Fibroblast of lung (primary cell): ENCODE results near the gene CARMIL1. TPM values are rescaled to one million over a fixed set of nuclear protein-coding genes. Genes with fewer than 3 reads are reported as not detected.

Experiments
- DNase-seq, 2 donors: peaks; one replicate each; pipeline versions ENCODE4 v3.0.0 to v3.0.0-alpha.2; 2010; ENCODE audit warnings: low read depth in 2 of 2
- H2AFZ ChIP-seq: 2 replicates; pipeline ENCODE4 v1.5.1; 2012; ENCODE audit warnings: low read length, control low read depth, inconsistent platforms
- H3K27ac ChIP-seq: 2 replicates; pipeline ENCODE4 v1.5.1; 2011; ENCODE audit warnings: low read length, control low read depth; ENCODE audit not compliant: insufficient read depth
- H3K27me3 ChIP-seq: 2 replicates; pipeline ENCODE4 v1.5.1; 2011; ENCODE audit warnings: mild to moderate bottlenecking, low read length; ENCODE audit not compliant: control insufficient read depth, insufficient read depth
- H3K36me3 ChIP-seq: 2 replicates; pipeline ENCODE4 v1.5.1; 2011; ENCODE audit warnings: low read length; ENCODE audit not compliant: control insufficient read depth, insufficient read depth
- H3K4me1 ChIP-seq: 2 replicates; pipeline ENCODE4 v1.5.1; 2011; ENCODE audit warnings: low read length; ENCODE audit not compliant: control insufficient read depth, insufficient read depth; ENCODE audit errors: extremely low read depth
- H3K4me2 ChIP-seq: 2 replicates; pipeline ENCODE4 v1.5.1; 2011; ENCODE audit warnings: low read length, control low read depth; ENCODE audit not compliant: insufficient read depth; ENCODE audit errors: extremely low read depth
- H3K4me3 ChIP-seq, 4 experiments: fragments of 200-600 bp in 1 of 4; sonication (generic) in 1 of 4; replicated peaks in 1 of 4; 2 replicates each; pipeline ENCODE4 v1.5.1; 2011 to 2016; ENCODE audit warnings: low read length in 4 of 4, low read depth in 3 of 4, mild to moderate bottlenecking in 3 of 4, control low read depth in 2 of 4, inconsistent platforms in 1 of 4, mixed read lengths in 1 of 4; ENCODE audit not compliant: insufficient read depth in 1 of 4; ENCODE audit errors: control extremely low read depth in 1 of 4
- H3K79me2 ChIP-seq: 2 replicates; pipeline ENCODE4 v1.5.1; 2012; ENCODE audit warnings: mild to moderate bottlenecking, low read length, inconsistent platforms; ENCODE audit not compliant: control insufficient read depth, insufficient read depth
- H3K9ac ChIP-seq: 2 replicates; pipeline ENCODE4 v1.5.1; 2011; ENCODE audit warnings: mild to moderate bottlenecking, low read length, control low read depth; ENCODE audit not compliant: insufficient read depth
- H3K9me3 ChIP-seq: 2 replicates; pipeline ENCODE4 v1.5.1; 2012; ENCODE audit warnings: low read depth, low read length; ENCODE audit not compliant: control insufficient read depth, insufficient read depth
- H4K20me1 ChIP-seq: 2 replicates; pipeline ENCODE4 v1.5.1; 2011; ENCODE audit warnings: low read length; ENCODE audit not compliant: control insufficient read depth, insufficient read depth; ENCODE audit errors: extremely low read depth
- EZH2 ChIP-seq: IDR thresholded peaks from 2 replicates; pipeline ENCODE4 v1.5.1; 2012; ENCODE audit warnings: low read length, control low read depth, mild to moderate bottlenecking; ENCODE audit errors: missing control alignments
- polyA plus RNA-seq, 2 donors: library from polyadenylated mRNA; depleted of rRNA in 1 of 2; stranded (reverse) in 1 of 2; unstranded in 1 of 2; fragments of >200 nt; gene quantifications; 2 replicates each; pipeline ENCODE4 v1.2.1, GENCODE V29; 2011 to 2012; ENCODE audit warnings: missing spikeins in 1 of 2
- total RNA-seq: library from RNA; depleted of rRNA; stranded (reverse); fragments of >200 nt; gene quantifications from 2 replicates; pipeline ENCODE4 v1.2.1, GENCODE V29; 2014
- TF ChIP-seq, protein P1 (sequence below), 2 donors: IDR thresholded peaks in 1 of 2; conservative IDR thresholded peaks in 1 of 2; 1 replicate in 1 of 2; 2 replicates in 1 of 2; pipeline ENCODE4 v1.5.1; 2011 to 2012; ENCODE audit warnings: low read length in 2 of 2, control low read depth in 1 of 2, inconsistent platforms in 1 of 2, low read depth in 1 of 2, mild to moderate bottlenecking in 1 of 2

Gene CARMIL1
- total and polyA plus RNA-seq, 2 donors (not counting 1 experiment from before 2014, with no cell fraction given) = 10.2 to 12.5 TPM

GRCh38 chr6:25318589-25318988 lies 39.4 kb downstream of the CARMIL1 start:
- Histone ChIP-seq H3K9me3 (no peaks in the 10 kb centered on the region), H4K20me1 (no peaks in the 10 kb centered on the region), H3K4me1 (peaks cover 4% of the 10 kb centered on the region), H3K79me2 (peaks cover 2% of the 10 kb centered on the region), H3K9ac (no peak overlapping the region), H2AFZ (no peak overlapping the region), H3K4me3 (no peak overlapping the region), H3K27me3 (no peaks in the 10 kb centered on the region), H3K4me2 (no peak overlapping the region), H3K27ac (no peak overlapping the region), H3K36me3 (no peaks in the 10 kb centered on the region)
- no peak for TF ChIP-seq EZH2
- TF ChIP-seq, protein P1, sequence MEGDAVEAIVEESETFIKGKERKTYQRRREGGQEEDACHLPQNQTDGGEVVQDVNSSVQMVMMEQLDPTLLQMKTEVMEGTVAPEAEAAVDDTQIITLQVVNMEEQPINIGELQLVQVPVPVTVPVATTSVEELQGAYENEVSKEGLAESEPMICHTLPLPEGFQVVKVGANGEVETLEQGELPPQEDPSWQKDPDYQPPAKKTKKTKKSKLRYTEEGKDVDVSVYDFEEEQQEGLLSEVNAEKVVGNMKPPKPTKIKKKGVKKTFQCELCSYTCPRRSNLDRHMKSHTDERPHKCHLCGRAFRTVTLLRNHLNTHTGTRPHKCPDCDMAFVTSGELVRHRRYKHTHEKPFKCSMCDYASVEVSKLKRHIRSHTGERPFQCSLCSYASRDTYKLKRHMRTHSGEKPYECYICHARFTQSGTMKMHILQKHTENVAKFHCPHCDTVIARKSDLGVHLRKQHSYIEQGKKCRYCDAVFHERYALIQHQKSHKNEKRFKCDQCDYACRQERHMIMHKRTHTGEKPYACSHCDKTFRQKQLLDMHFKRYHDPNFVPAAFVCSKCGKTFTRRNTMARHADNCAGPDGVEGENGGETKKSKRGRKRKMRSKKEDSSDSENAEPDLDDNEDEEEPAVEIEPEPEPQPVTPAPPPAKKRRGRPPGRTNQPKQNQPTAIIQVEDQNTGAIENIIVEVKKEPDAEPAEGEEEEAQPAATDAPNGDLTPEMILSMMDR (conservative IDR thresholded peaks at IDR 0.05 in 1 of 2, IDR thresholded peaks at IDR 0.05 in 1 of 2; ENCODE audit: low read depth in 1 of 2, low read length in 2 of 2) = no peak
- no peak for DNase-seq

DNA sequence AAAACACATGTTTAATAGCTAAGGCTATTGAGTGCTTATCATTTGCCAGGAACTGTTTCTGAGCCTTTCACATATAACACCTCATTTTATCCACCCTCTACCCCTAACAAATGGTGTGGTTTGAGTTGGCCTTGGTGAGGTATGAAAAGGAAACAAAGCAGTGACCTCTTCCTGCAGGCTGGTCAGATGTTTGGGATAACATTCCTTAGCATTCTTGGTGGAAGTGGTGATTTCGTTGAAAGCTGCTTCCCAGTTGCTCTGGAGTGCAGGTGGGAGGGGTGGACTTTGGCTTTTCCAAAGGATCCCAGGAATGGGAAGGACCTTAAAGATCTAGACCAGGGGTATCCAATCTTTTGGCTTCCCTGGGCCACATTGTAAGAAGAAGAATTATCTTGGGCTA lies 41.3 kb downstream of the CARMIL1 start:
- Histone ChIP-seq H3K36me3 (no peaks in the 10 kb centered on the region), H3K4me2 (no peak overlapping the region), H4K20me1 (no peaks in the 10 kb centered on the region), H3K9ac (no peak overlapping the region), H3K27me3 (no peaks in the 10 kb centered on the region), H3K4me1 (peaks cover 2% of the 10 kb centered on the region), H3K27ac (no peak overlapping the region), H3K9me3 (no peaks in the 10 kb centered on the region), H3K79me2 (no peaks in the 10 kb centered on the region), H2AFZ (no peak overlapping the region), H3K4me3 (no peak overlapping the region)
- DNase-seq = peak in 1 of 2 donors; percentile 78
- no peak for TF ChIP-seq EZH2
- TF ChIP-seq, protein P1 (conservative IDR thresholded peaks at IDR 0.05 in 1 of 2, IDR thresholded peaks at IDR 0.05 in 1 of 2; ENCODE audit: low read depth in 1 of 2, low read length in 2 of 2) = no peak

GRCh38 chr6:25322692-25323091 lies 43.5 kb downstream of the CARMIL1 start:
- no peak overlapping the region for H3K9ac ChIP-seq

More at GRCh38 chr6:25322692-25323091, 43.5 kb downstream of the CARMIL1 start:
- DNase-seq = no peak
- Histone ChIP-seq H2AFZ (no peak overlapping the region), H3K79me2 (no peaks in the 10 kb centered on the region), H4K20me1 (no peaks in the 10 kb centered on the region), H3K27me3 (no peaks in the 10 kb centered on the region), H3K4me3 (no peak overlapping the region), H3K36me3 (no peaks in the 10 kb centered on the region), H3K9me3 (no peaks in the 10 kb centered on the region), H3K4me2 (no peak overlapping the region), H3K4me1 (peaks cover 2% of the 10 kb centered on the region), H3K27ac (no peak overlapping the region)
- TF ChIP-seq, protein P1 (conservative IDR thresholded peaks at IDR 0.05 in 1 of 2, IDR thresholded peaks at IDR 0.05 in 1 of 2; ENCODE audit: low read depth in 1 of 2, low read length in 2 of 2) = no peak
- TF ChIP-seq EZH2 = no peak
